Measurements from ENCODE around the gene VPS33A. TPM values are rescaled to one million over a fixed set of nuclear protein-coding genes. Genes with fewer than 3 reads are reported as not detected.

VPS33A gene
- total and polyA plus RNA-seq, 2 of the 8 experiments (the other 6 are each of a cell fraction or from before 2014, with no cell fraction given) = 16.4 to 41.8 TPM

- TF ChIP-seq CHD7 (IDR thresholded peaks at IDR 0.05; ENCODE audit: insufficient replicate concordance, low read length) (no peak), RBBP5 (IDR thresholded peaks at IDR 0.05; ENCODE audit: borderline replicate concordance, low read depth, low read length) (no peak)
These were observed 42.5 kb upstream of the VPS33A start (continued) for GRCh38 chr12:122308811-122309210.
